H1 (cell line): Measurements from ENCODE around the gene PTK6. TPM values are rescaled to one million over a fixed set of nuclear protein-coding genes. Genes with fewer than 3 reads are reported as not detected.

Experiments used
- EP300 ChIP-seq, 2 experiments: IDR thresholded peaks; 1 replicate in 1 of 2; 2 replicates in 1 of 2; pipeline ENCODE4 v1.6.1; 2011 to 2012; ENCODE audit warnings: low read depth in 2 of 2, low read length in 2 of 2, mild to moderate bottlenecking in 2 of 2, borderline replicate concordance in 1 of 2, inconsistent platforms in 1 of 2, moderate library complexity in 1 of 2
- GTF2F1 ChIP-seq: IDR thresholded peaks from 2 replicates; pipeline ENCODE4 v1.6.1; 2012; ENCODE audit warnings: low read depth, low read length, improper control_type of control experiment, borderline replicate concordance
- JUN ChIP-seq: IDR thresholded peaks from 2 replicates; pipeline ENCODE4 v1.6.1; 2011; ENCODE audit warnings: low read depth, mild to moderate bottlenecking, improper control_type of control experiment, low read length
- KDM1A ChIP-seq: fragments of 200-600, 300-600 bp; sonication (generic); IDR thresholded peaks from 2 replicates; pipeline ENCODE4 v1.7.1; 2016; ENCODE audit warnings: mild to moderate bottlenecking, low read length, borderline replicate concordance
- SP2 ChIP-seq: IDR thresholded peaks from 2 replicates; pipeline ENCODE4 v1.6.1; 2012; ENCODE audit warnings: mild to moderate bottlenecking, low read length, inconsistent platforms
- SUZ12 ChIP-seq: fragments of 200-600 bp; sonication (generic); IDR thresholded peaks from 2 replicates; pipeline ENCODE4 v1.6.1; 2012; ENCODE audit warnings: mild to moderate bottlenecking, inconsistent platforms, low read length, moderate library complexity, mixed read lengths
- TAF1 ChIP-seq: IDR thresholded peaks from 2 replicates; pipeline ENCODE4 v1.6.1; 2011; ENCODE audit warnings: mild to moderate bottlenecking, low read depth, low read length
- polyA plus RNA-seq, 7 experiments: library from polyadenylated mRNA; depleted of rRNA in 3 of 7; stranded (reverse) in 5 of 7; unstranded in 2 of 7; fragments of >200 nt in 5 of 7; fragments of 200-250 nt in 2 of 7; gene quantifications; 1 replicate in 5 of 7; 2 replicates in 1 of 7; 4 replicates in 1 of 7; pipeline versions ENCODE4 v1.2.1 to v1.2.3, GENCODE V29; 2011 to 2013; ENCODE audit warnings: missing spikeins in 2 of 7, mixed read lengths in 2 of 7
- total RNA-seq: library from RNA; stranded (reverse); fragmentation: NEBNext Ultra II Directional; extraction: Animal tissue kit (Norgen Biotek cat#: 25700); gene quantifications from 2 replicates; pipeline ENCODE4 v1.2.1, GENCODE V29; 2021

Gene PTK6
- total and polyA plus RNA-seq, 2 of the 8 experiments (the other 6 are each of a cell fraction or from before 2014, with no cell fraction given) = 0.12 to 0.19 TPM

DNA sequence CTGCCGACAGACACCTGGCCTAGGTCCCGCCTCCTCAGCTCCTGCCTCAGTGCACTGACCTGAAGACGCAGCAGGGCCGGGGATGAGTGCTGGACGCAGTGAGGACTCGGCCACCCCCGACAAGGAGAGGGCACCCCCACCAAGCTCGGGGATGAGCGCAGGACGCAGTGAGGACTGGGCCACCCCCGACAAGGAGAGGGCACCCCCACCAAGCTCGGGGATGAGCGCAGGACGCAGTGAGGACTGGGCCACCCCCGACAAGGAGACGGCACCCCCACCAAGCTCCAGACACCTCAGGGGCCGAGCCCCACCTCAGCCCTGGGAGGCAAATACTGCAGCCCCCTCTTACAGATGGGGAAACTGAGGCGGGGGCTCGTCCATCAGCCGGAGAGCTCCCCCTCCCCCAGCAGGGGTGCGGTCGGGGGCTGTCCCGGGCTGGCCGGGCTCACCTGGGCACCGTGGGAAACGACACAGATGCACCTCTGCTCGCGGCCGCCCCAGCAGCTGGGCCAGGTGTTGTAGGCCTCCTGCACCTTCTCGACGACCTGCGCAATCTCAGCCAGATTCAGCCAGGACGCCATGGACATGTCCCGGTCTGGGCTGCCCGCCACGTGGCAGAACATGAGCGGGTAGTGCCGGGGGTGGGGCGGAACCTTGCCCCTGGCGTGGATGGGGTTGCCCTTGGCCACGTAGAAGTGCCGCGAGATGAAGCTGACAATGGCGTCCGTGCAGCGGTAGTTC is 29.4 kb upstream of the PTK6 start (continued):
- TF ChIP-seq EP300 (IDR thresholded peaks at IDR 0.05; ENCODE audit: borderline replicate concordance in 1 of 2, low read depth in 2 of 2, low read length in 2 of 2) (no peak), SP2 (no peak), JUN (no peak), KDM1A (no peak), SUZ12 (no peak), GTF2F1 (no peak), TAF1 (no peak)
- TF ChIP-seq, all 59 proteins: peak for 0
